HG03045 (cell line): Measurements from ENCODE around the gene TRIM67.

Experiments used
- ATAC-seq: cut with Tn5 transposase; IDR thresholded peaks from one replicate; pipeline ENCODE4 v1.9.1; 2021; ENCODE audit warnings: mild to moderate bottlenecking, moderate library complexity; ENCODE audit not compliant: unreplicated experiment

The TRIM67 gene

GRCh38 chr1:231232870-231233734 is 71.2 kb downstream of the TRIM67 start:
- ATAC-seq: no peak

- ATAC-seq: no peak
Observed at GRCh38 chr1:231233735-231234417, 72.0 kb downstream of the TRIM67 start.

GRCh38 chr1:231234506-231234905 is 72.6 kb downstream of the TRIM67 start:
- ATAC-seq: no peak

- ATAC-seq: no peak
Observed at GRCh38 chr1:231235526-231236207, 73.8 kb downstream of the TRIM67 start.

- ATAC-seq: no peak
Observed at GRCh38 chr1:231236208-231236591, 74.3 kb downstream of the TRIM67 start.

GRCh38 chr1:231236938-231237337 is 75.1 kb downstream of the TRIM67 start:
- no peak for ATAC-seq

- no peak for ATAC-seq
Observed at GRCh38 chr1:231238298-231238697, 76.4 kb downstream of the TRIM67 start.

- peak; percentile 1 for ATAC-seq
Observed at GRCh38 chr1:231240531-231240882, 78.6 kb downstream of the TRIM67 start.

GRCh38 chr1:231240883-231241735 is 79.3 kb downstream of the TRIM67 start, which contains the start of gene GNPAT:
Gene GNPAT, plus strand, starts transcription at chr1:231241212. Its CDS starts 167 bp downstream, at chr1:231241379.
- peak; percentile 92 for ATAC-seq

- peak; percentile 27 for ATAC-seq
Observed at GRCh38 chr1:231241750-231242149, 79.9 kb downstream of the TRIM67 start.

GRCh38 chr1:231242516-231243198 is 80.8 kb downstream of the TRIM67 start:
- no peak for ATAC-seq

GRCh38 chr1:231248778-231249177 is 86.9 kb downstream of the TRIM67 start:
- ATAC-seq: no peak

GRCh38 chr1:231252336-231252735 is 90.5 kb downstream of the TRIM67 start:
- ATAC-seq: no peak

- ATAC-seq: no peak
Observed at GRCh38 chr1:231260351-231260750, 98.5 kb downstream of the TRIM67 start.

GRCh38 chr1:231264642-231265041 is 102.8 kb downstream of the TRIM67 start:
- no peak for ATAC-seq

GRCh38 chr1:231265379-231265778 is 103.5 kb downstream of the TRIM67 start:
- ATAC-seq: no peak

GRCh38 chr1:231266811-231267322 is 105.0 kb downstream of the TRIM67 start:
- ATAC-seq: no peak
